Lung (tissue), 16 donors: ENCODE results near the gene ING3. TPM values are rescaled to one million over a fixed set of nuclear protein-coding genes. Genes with fewer than 3 reads are reported as not detected.

ENCODE experiments used
- ATAC-seq: fragments of 200-7000 bp; cut with Tn5 transposase; one replicate; pipeline ENCODE4 v1.9.1; 2020; ENCODE audit warnings: moderate number of reproducible peaks; ENCODE audit not compliant: insufficient read depth, low FRiP score
- DNase-seq, 3 donors: peaks; one replicate each; pipeline ENCODE4 v3.0.0-alpha.2; 2013 to 2017
- H3K27ac ChIP-seq, 2 donors: one replicate each; pipeline ENCODE4 v1.5.1; 2013; ENCODE audit warnings: mild to moderate bottlenecking in 2 of 2, moderate library complexity in 2 of 2, control low read depth in 1 of 2, inconsistent platforms in 1 of 2, low read depth in 1 of 2, low read length in 1 of 2
- H3K27me3 ChIP-seq, 3 donors: one replicate each; pipeline ENCODE4 v1.5.1; 2013; ENCODE audit warnings: low read length in 2 of 3; ENCODE audit not compliant: control insufficient read depth in 3 of 3, insufficient read depth in 3 of 3
- H3K36me3 ChIP-seq, 4 donors: one replicate each; pipeline ENCODE4 v1.5.1; 2013; ENCODE audit warnings: low read length in 4 of 4, mild to moderate bottlenecking in 1 of 4, moderate library complexity in 1 of 4; ENCODE audit not compliant: control insufficient read depth in 4 of 4, insufficient read depth in 4 of 4
- H3K4me1 ChIP-seq, 5 donors: one replicate each; pipeline ENCODE4 v1.5.1; 2013; ENCODE audit warnings: low read length in 5 of 5, mild to moderate bottlenecking in 2 of 5, moderate library complexity in 1 of 5; ENCODE audit not compliant: control insufficient read depth in 5 of 5, insufficient read depth in 5 of 5
- H3K4me3 ChIP-seq: one replicate; pipeline ENCODE4 v1.5.1; 2013; ENCODE audit warnings: mild to moderate bottlenecking, control low read depth, moderate library complexity
- H3K9ac ChIP-seq, 2 donors: one replicate each; pipeline ENCODE4 v1.5.1; 2013; ENCODE audit warnings: low read length in 2 of 2, control low read depth in 1 of 2; ENCODE audit not compliant: insufficient read depth in 1 of 2
- H3K9me3 ChIP-seq, 4 donors: one replicate each; pipeline ENCODE4 v1.5.1; 2013; ENCODE audit warnings: low read length in 3 of 4, mild to moderate bottlenecking in 1 of 4, moderate library complexity in 1 of 4; ENCODE audit not compliant: control insufficient read depth in 4 of 4, insufficient read depth in 3 of 4
- CTCF ChIP-seq: IDR thresholded peaks from 2 replicates; pipeline ENCODE4 v1.5.1; 2012; ENCODE audit warnings: mild to moderate bottlenecking; ENCODE audit errors: control extremely low read depth, extremely low read depth
- WGBS, 2 donors: extraction: QIAGEN DNeasy Blood & Tissue Kit; methylation state at CpG; one replicate each; pipeline ENCODE4 v1.1.7; 2013; 5-methylcytosine and 5-hydroxymethylcytosine counted together
- long read RNA-seq, 5 donors: transcript quantifications; one replicate each; lab custom pipeline, GENCODE V29; 2026
- polyA plus RNA-seq, 2 donors: library from polyadenylated mRNA; stranded (reverse); fragments of 200-250 nt; gene quantifications; one replicate each; pipeline ENCODE4 v1.2.1, GENCODE V29; 2013
- total RNA-seq, 2 donors: library from RNA; depleted of rRNA in 1 of 2; stranded (reverse); fragments of >200 nt in 1 of 2; gene quantifications; one replicate each; pipeline ENCODE4 v1.2.1, GENCODE V29; 2014 to 2021
- donor health status: control.
- donor health status: control.
- donor health status: Bipolar disorder and iron deficiency.
- donor health status: healthy.
- donor health status: DM: yes; HTN: yes; CAD: no.

The ING3 gene
- total RNA-seq = 10 to 100 TPM; 16.3 to 24.9 TPM
- polyA plus RNA-seq = 10 to 100 TPM in 1 of 2 donors, 1 to 10 TPM in 1; 8.6 to 12.1 TPM
- long read RNA-seq, donor 1, transcript ING3-202 (5 exons, 1,222 nt) = minor isoform, 8 of 36 reads
- long read RNA-seq, donor 1, transcript ING3-201 (12 exons, 3,777 nt) = major isoform, 11 of 36 reads
- long read RNA-seq, donor 1, partial matches to known transcripts = 10 of 36 reads
- long read RNA-seq, donor 1, other reads (novel, unspliced or antisense) = 0 of 36 reads
- long read RNA-seq, donor 2, partial matches to known transcripts = 0 of 3 reads
- long read RNA-seq, donor 2, other reads (novel, unspliced or antisense) = 0 of 3 reads
- long read RNA-seq, donor 3, transcript ING3-201 (12 exons, 3,777 nt) = minor isoform, 6 of 15 reads
- long read RNA-seq, donor 3, transcript ING3-202 (5 exons, 1,222 nt) = major isoform, 7 of 15 reads
- long read RNA-seq, donor 3, partial matches to known transcripts = 0 of 15 reads
- long read RNA-seq, donor 3, other reads (novel, unspliced or antisense) = 0 of 15 reads
- long read RNA-seq, donor 4, transcript ING3-202 (5 exons, 1,222 nt) = major isoform, 6 of 21 reads
- long read RNA-seq, donor 4, partial matches to known transcripts = 13 of 21 reads
- long read RNA-seq, donor 4, other reads (novel, unspliced or antisense) = 0 of 21 reads
- long read RNA-seq, donor 5, transcript ING3-202 (5 exons, 1,222 nt) = major isoform, 12 of 32 reads
- long read RNA-seq, donor 5, transcript ING3-203 (11 exons, 1,718 nt) = minor isoform, 5 of 32 reads
- long read RNA-seq, donor 5, transcript ING3-201 (12 exons, 3,777 nt) = minor isoform, 8 of 32 reads
- long read RNA-seq, donor 5, partial matches to known transcripts = 5 of 32 reads
- long read RNA-seq, donor 5, other reads (novel, unspliced or antisense) = 0 of 32 reads

- peak within 1 kb of the TSS; percentile 50 to 97 for H3K9ac ChIP-seq
- peak; percentile 99 for DNase-seq
- peak within 1 kb of the TSS; percentile 57 for H3K4me3 ChIP-seq
- WGBS, 2 donors = 0% methylated on average over 68 to 71 of the region's 71 CpGs
- peak; percentile 97 for ATAC-seq
- H3K36me3 ChIP-seq = peaks cover 2 to 17% (median 5%) of the 10 kb centered on the region in 4 donors
- H3K9me3 ChIP-seq = no peaks in the 10 kb centered on the region
- TF ChIP-seq CTCF = no peak
- peak within 1 kb of the TSS; percentile 98 to 100 for H3K27ac ChIP-seq
- H3K4me1 ChIP-seq = peaks cover 0 to 16% (median 0%) of the 10 kb centered on the region in 5 donors
- H3K27me3 ChIP-seq = no peaks in the 10 kb centered on the region
These were observed at the start of gene ING3 for GRCh38 chr7:120950539-120951308. ING3 (plus strand) TSS chr7:120950777; CDS start chr7:120950897, 120 bp downstream.

GRCh38 chr7:120915314-120916105 is 35.1 kb upstream of the ING3 start:
- Histone ChIP-seq H3K27me3 (no peaks in the 10 kb centered on the region), H3K4me1 (no peaks in the 10 kb centered on the region), H3K9me3 (no peaks in the 10 kb centered on the region), H3K4me3 (no peak overlapping the region), H3K36me3 (no peaks in the 10 kb centered on the region), H3K27ac (no peak overlapping the region), H3K9ac (no peak overlapping the region)
- ATAC-seq (no peak), DNase-seq (no peak)
- no peak for TF ChIP-seq CTCF
- 93 to 97% methylated on average over 2 of the region's 2 CpGs for WGBS, 2 donors

GRCh38 chr7:120916121-120916520 is 34.5 kb upstream of the ING3 start:
- ATAC-seq (no peak), DNase-seq (peak in 1 of 3 donors; percentile 4)
- Histone ChIP-seq H3K9ac (no peak overlapping the region), H3K27ac (no peak overlapping the region), H3K27me3 (no peaks in the 10 kb centered on the region), H3K36me3 (no peaks in the 10 kb centered on the region), H3K4me1 (no peaks in the 10 kb centered on the region), H3K4me3 (no peak overlapping the region), H3K9me3 (no peaks in the 10 kb centered on the region)
- no peak for TF ChIP-seq CTCF
- WGBS, 2 donors = 54 to 78% methylated on average over 3 of the region's 3 CpGs
